SK-N-MC (cell line): Measurements from ENCODE around the gene CSF2RB.

Experiments
- EZH2 ChIP-seq: fragments of 200-600 bp; sonication (generic); IDR thresholded peaks from one replicate; pipeline ENCODE4 v1.6.1; 2017; ENCODE audit warnings: antibody characterized with exemption
- FOXP2 ChIP-seq: optimal IDR thresholded peaks from 2 replicates; pipeline ENCODE3; 2011; ENCODE audit warnings: mild to moderate bottlenecking, moderate library complexity; ENCODE audit not compliant: insufficient read depth; ENCODE audit errors: extremely low read length, control extremely low read depth
- POLR2AphosphoS5 ChIP-seq: IDR thresholded peaks from 2 replicates; pipeline ENCODE4 v1.6.1; 2012; ENCODE audit warnings: mild to moderate bottlenecking, low read depth, low read length, borderline replicate concordance

DNA sequence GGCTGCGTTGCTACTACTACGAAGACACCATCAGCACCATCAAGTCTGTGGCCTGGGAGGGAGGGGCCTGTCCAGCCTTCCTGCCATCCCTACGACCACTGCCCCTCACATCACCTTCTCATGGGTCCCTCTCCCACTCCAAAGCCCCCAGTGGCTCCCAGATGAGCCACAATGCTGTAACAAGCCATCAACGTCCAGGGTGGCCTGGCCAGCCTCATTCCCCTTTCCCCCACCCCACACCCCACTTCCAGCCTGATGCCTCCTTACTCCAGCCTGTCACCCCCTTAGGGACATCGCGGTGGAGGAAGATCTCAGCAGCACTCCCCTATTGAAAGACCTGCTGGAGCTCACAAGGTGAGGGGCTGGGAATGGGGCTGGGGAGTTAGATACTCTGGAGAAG is 37.7 kb upstream of the CSF2RB start:
- TF ChIP-seq EZH2 = no peak
- TF ChIP-seq POLR2AphosphoS5 = no peak
- TF ChIP-seq FOXP2 = no peak
